ENCODE measurements around the gene DUSP23.
A peak's percentile ranks its signal among the peaks of the same experiment; 100 is the strongest.

The DUSP23 gene

GRCh38 chr1:159821171-159821867, 40.6 kb downstream of the DUSP23 start:
- Histone ChIP-seq H3K18ac (ENCODE audit: low read length) (peak overlapping the region; percentile 42), H3K36me3 (replicated peaks in 1 of 2; ENCODE audit: control insufficient read depth in 2 of 2, insufficient read depth in 2 of 2, low read length in 2 of 2) (no peaks in the 10 kb centered on the region), H3K79me1 (ENCODE audit: low read depth, low read length) (no peaks in the 10 kb centered on the region), H3K4me1 (ENCODE audit: control insufficient read depth in 2 of 2, insufficient read depth in 1 of 2, low read depth in 1 of 2, low read length in 2 of 2) (peaks cover 0 to 17% of the 10 kb centered on the region in 2 donors), H2AK5ac (ENCODE audit: low read depth, low read length) (no peak overlapping the region), H3K9ac (ENCODE audit: low read depth, low read length, poor library complexity) (no peak overlapping the region), H3K4ac (ENCODE audit: low read length) (no peak overlapping the region), H2BK15ac (ENCODE audit: low read length) (no peak overlapping the region), H2BK12ac (ENCODE audit: low read length) (no peak overlapping the region), H4K8ac (ENCODE audit: low read depth, low read length) (no peak overlapping the region), H3K23ac (ENCODE audit: low read depth, low read length, poor library complexity) (no peak overlapping the region), H3K9me3 (replicated peaks in 1 of 2; ENCODE audit: control insufficient read depth in 2 of 2, insufficient read depth in 1 of 2, low read depth in 1 of 2, low read length in 2 of 2) (no peaks in the 10 kb centered on the region), H2BK120ac (ENCODE audit: low read depth, low read length) (no peak overlapping the region), H2BK5ac (ENCODE audit: low read length) (no peak overlapping the region), H3K14ac (ENCODE audit: low read length) (no peak overlapping the region), H3K27me3 (ENCODE audit: control insufficient read depth in 3 of 3, insufficient read depth in 3 of 3, low read depth in 1 of 3, low read length in 3 of 3) (peaks cover 0 to 25% (median 0%) of the 10 kb centered on the region in 3 experiments), H3K4me2 (ENCODE audit: insufficient read depth, low read length, poor library complexity, severe bottlenecking) (no peak overlapping the region), H3K4me3 (ENCODE audit: low read length in 2 of 2) (no peak overlapping the region), H3K27ac (replicated peaks; ENCODE audit: low read length) (no peak overlapping the region), H2AFZ (ENCODE audit: low read length) (no peak overlapping the region), H4K91ac (ENCODE audit: low read depth, low read length, poor library complexity) (no peak overlapping the region)
- no peak for DNase-seq (ENCODE audit: low spot score)
- no CpG with 5 or more reads among the region's 9 CpGs for WGBS, 2 donors (ENCODE audit: extremely low coverage in 2 of 2, insufficient read length in 2 of 2, insufficient replicate concordance in 1 of 2)

- Histone ChIP-seq H3K18ac (ENCODE audit: low read length) (peak overlapping the region; percentile 72), H4K91ac (ENCODE audit: low read depth, low read length, poor library complexity) (no peak overlapping the region), H4K8ac (ENCODE audit: low read depth, low read length) (no peak overlapping the region), H3K14ac (ENCODE audit: low read length) (no peak overlapping the region), H3K4me2 (ENCODE audit: insufficient read depth, low read length, poor library complexity, severe bottlenecking) (no peak overlapping the region), H2AK5ac (ENCODE audit: low read depth, low read length) (peak overlapping the region; percentile 76), H3K36me3 (replicated peaks in 1 of 2; ENCODE audit: control insufficient read depth in 2 of 2, insufficient read depth in 2 of 2, low read length in 2 of 2) (no peaks in the 10 kb centered on the region), H3K4me1 (ENCODE audit: control insufficient read depth in 2 of 2, insufficient read depth in 1 of 2, low read depth in 1 of 2, low read length in 2 of 2) (peaks cover 0 to 17% of the 10 kb centered on the region in 2 donors), H3K9me3 (replicated peaks in 1 of 2; ENCODE audit: control insufficient read depth in 2 of 2, insufficient read depth in 1 of 2, low read depth in 1 of 2, low read length in 2 of 2) (no peaks in the 10 kb centered on the region), H3K4me3 (ENCODE audit: low read length in 2 of 2) (no peak overlapping the region), H3K79me1 (ENCODE audit: low read depth, low read length) (no peaks in the 10 kb centered on the region), H3K27ac (replicated peaks; ENCODE audit: low read length) (no peak overlapping the region), H2AFZ (ENCODE audit: low read length) (no peak overlapping the region), H3K9ac (ENCODE audit: low read depth, low read length, poor library complexity) (no peak overlapping the region), H3K4ac (ENCODE audit: low read length) (no peak overlapping the region), H2BK5ac (ENCODE audit: low read length) (no peak overlapping the region), H2BK12ac (ENCODE audit: low read length) (no peak overlapping the region), H3K27me3 (ENCODE audit: control insufficient read depth in 3 of 3, insufficient read depth in 3 of 3, low read depth in 1 of 3, low read length in 3 of 3) (peaks cover 0 to 42% (median 0%) of the 10 kb centered on the region in 3 experiments), H3K23ac (ENCODE audit: low read depth, low read length, poor library complexity) (no peak overlapping the region), H2BK15ac (ENCODE audit: low read length) (peak overlapping the region; percentile 60), H2BK120ac (ENCODE audit: low read depth, low read length) (no peak overlapping the region)
- no CpG with 5 or more reads among the region's 7 CpGs for WGBS, 2 donors (ENCODE audit: extremely low coverage in 2 of 2, insufficient read length in 2 of 2, insufficient replicate concordance in 1 of 2)
- no peak for DNase-seq (ENCODE audit: low spot score)
Observed at GRCh38 chr1:159823406-159823805, 42.6 kb downstream of the DUSP23 start.

DNA sequence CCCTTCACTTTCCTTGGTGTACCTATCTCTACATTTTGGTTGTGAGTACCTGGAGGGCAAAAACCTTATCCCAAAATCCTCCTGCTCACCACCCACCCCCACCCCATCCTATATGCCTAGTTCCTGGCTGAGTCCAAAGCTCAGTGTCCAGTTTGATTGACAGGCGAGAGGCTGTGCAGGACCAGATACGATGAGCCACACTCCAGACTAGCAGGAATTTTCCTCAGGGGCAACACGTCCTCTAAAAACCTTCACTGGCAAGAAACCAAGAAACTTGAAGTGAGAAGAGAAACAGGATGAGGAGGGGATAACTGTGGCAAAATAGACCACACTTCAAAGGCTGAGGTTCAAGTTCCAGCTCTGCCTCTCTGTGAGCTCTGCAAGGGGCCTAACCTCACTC, 44.8 kb downstream of the DUSP23 start:
- Histone ChIP-seq H2AK5ac (ENCODE audit: low read depth, low read length) (no peak overlapping the region), H2AFZ (ENCODE audit: low read length) (no peak overlapping the region), H3K27me3 (ENCODE audit: control insufficient read depth in 3 of 3, insufficient read depth in 3 of 3, low read depth in 1 of 3, low read length in 3 of 3) (peaks cover 0 to 62% (median 0%) of the 10 kb centered on the region in 3 experiments), H3K27ac (replicated peaks; ENCODE audit: low read length) (no peak overlapping the region), H3K14ac (ENCODE audit: low read length) (no peak overlapping the region), H3K23ac (ENCODE audit: low read depth, low read length, poor library complexity) (no peak overlapping the region), H3K4me3 (ENCODE audit: low read length in 2 of 2) (no peak overlapping the region), H3K79me1 (ENCODE audit: low read depth, low read length) (no peaks in the 10 kb centered on the region), H3K36me3 (replicated peaks in 1 of 2; ENCODE audit: control insufficient read depth in 2 of 2, insufficient read depth in 2 of 2, low read length in 2 of 2) (no peaks in the 10 kb centered on the region), H4K8ac (ENCODE audit: low read depth, low read length) (no peak overlapping the region), H2BK120ac (ENCODE audit: low read depth, low read length) (no peak overlapping the region), H3K4ac (ENCODE audit: low read length) (no peak overlapping the region), H4K91ac (ENCODE audit: low read depth, low read length, poor library complexity) (no peak overlapping the region), H3K4me1 (ENCODE audit: control insufficient read depth in 2 of 2, insufficient read depth in 1 of 2, low read depth in 1 of 2, low read length in 2 of 2) (peaks cover 0 to 17% of the 10 kb centered on the region in 2 donors), H3K9me3 (replicated peaks in 1 of 2; ENCODE audit: control insufficient read depth in 2 of 2, insufficient read depth in 1 of 2, low read depth in 1 of 2, low read length in 2 of 2) (no peaks in the 10 kb centered on the region), H3K9ac (ENCODE audit: low read depth, low read length, poor library complexity) (no peak overlapping the region), H3K18ac (ENCODE audit: low read length) (no peak overlapping the region), H2BK12ac (ENCODE audit: low read length) (no peak overlapping the region), H3K4me2 (ENCODE audit: insufficient read depth, low read length, poor library complexity, severe bottlenecking) (no peak overlapping the region), H2BK15ac (ENCODE audit: low read length) (no peak overlapping the region), H2BK5ac (ENCODE audit: low read length) (no peak overlapping the region)
- no CpG with 5 or more reads among the region's 3 CpGs for WGBS, 2 donors (ENCODE audit: extremely low coverage in 2 of 2, insufficient read length in 2 of 2, insufficient replicate concordance in 1 of 2)
- DNase-seq (ENCODE audit: low spot score) = no peak

- no CpG with 5 or more reads among the region's 11 CpGs for WGBS, 2 donors (ENCODE audit: extremely low coverage in 2 of 2, insufficient read length in 2 of 2, insufficient replicate concordance in 1 of 2)
- Histone ChIP-seq H3K27me3 (ENCODE audit: control insufficient read depth in 3 of 3, insufficient read depth in 3 of 3, low read depth in 1 of 3, low read length in 3 of 3) (peaks cover 0 to 65% (median 0%) of the 10 kb centered on the region in 3 experiments), H2BK5ac (ENCODE audit: low read length) (no peak within 1 kb of the TSS), H3K18ac (ENCODE audit: low read length) (no peak within 1 kb of the TSS), H3K4me3 (ENCODE audit: low read length in 2 of 2) (no peak within 1 kb of the TSS), H3K36me3 (replicated peaks in 1 of 2; ENCODE audit: control insufficient read depth in 2 of 2, insufficient read depth in 2 of 2, low read length in 2 of 2) (no peaks in the 10 kb centered on the region), H3K23ac (ENCODE audit: low read depth, low read length, poor library complexity) (no peak within 1 kb of the TSS), H3K4me2 (ENCODE audit: insufficient read depth, low read length, poor library complexity, severe bottlenecking) (no peak within 1 kb of the TSS), H4K8ac (ENCODE audit: low read depth, low read length) (no peak within 1 kb of the TSS), H4K91ac (ENCODE audit: low read depth, low read length, poor library complexity) (no peak within 1 kb of the TSS), H3K4me1 (ENCODE audit: control insufficient read depth in 2 of 2, insufficient read depth in 1 of 2, low read depth in 1 of 2, low read length in 2 of 2) (peaks cover 0 to 18% of the 10 kb centered on the region in 2 donors), H3K27ac (replicated peaks; ENCODE audit: low read length) (no peak within 1 kb of the TSS), H2AK5ac (ENCODE audit: low read depth, low read length) (peak within 1 kb of the TSS; percentile 20), H2BK12ac (ENCODE audit: low read length) (no peak within 1 kb of the TSS), H3K14ac (ENCODE audit: low read length) (no peak within 1 kb of the TSS), H2BK15ac (ENCODE audit: low read length) (peak within 1 kb of the TSS; percentile 9), H2AFZ (ENCODE audit: low read length) (no peak within 1 kb of the TSS), H3K4ac (ENCODE audit: low read length) (no peak within 1 kb of the TSS), H3K79me1 (ENCODE audit: low read depth, low read length) (no peaks in the 10 kb centered on the region), H3K9ac (ENCODE audit: low read depth, low read length, poor library complexity) (no peak within 1 kb of the TSS), H3K9me3 (replicated peaks in 1 of 2; ENCODE audit: control insufficient read depth in 2 of 2, insufficient read depth in 1 of 2, low read depth in 1 of 2, low read length in 2 of 2) (no peaks in the 10 kb centered on the region), H2BK120ac (ENCODE audit: low read depth, low read length) (no peak within 1 kb of the TSS)
- no peak for DNase-seq (ENCODE audit: low spot score)
Observed at GRCh38 chr1:159826441-159827101, 45.8 kb downstream of the DUSP23 start, which contains the start of gene SLAMF8. SLAMF8 (plus strand) TSS chr1:159826873; CDS start chr1:159826899, 26 bp downstream.
